Neural crest cell (in vitro differentiated cells): ENCODE results near the gene MYH14. TPM values are rescaled to one million over a fixed set of nuclear protein-coding genes. Genes with fewer than 3 reads are reported as not detected.

ENCODE experiments used
- DNase-seq: peaks from one replicate; pipeline ENCODE4 v3.0.0; 2021; ENCODE audit warnings: low read depth, mixed read lengths, low spot score
- H3K27ac Mint-ChIP-seq: one replicate; pipeline ENCODE4 v1.8.0; 2021; ENCODE audit warnings: mild to moderate bottlenecking, mixed read lengths; ENCODE audit not compliant: unreplicated experiment
- H3K27me3 Mint-ChIP-seq: 2 replicates; pipeline ENCODE4 v1.8.0; 2021; ENCODE audit warnings: low read depth, mild to moderate bottlenecking, mixed read lengths
- H3K36me3 Mint-ChIP-seq: 2 replicates; pipeline ENCODE4 v1.8.0; 2021; ENCODE audit warnings: low read depth, mild to moderate bottlenecking, mixed read lengths
- H3K4me1 Mint-ChIP-seq: 2 replicates; pipeline ENCODE4 v1.8.0; 2021; ENCODE audit warnings: mixed read lengths
- H3K4me3 Mint-ChIP-seq: one replicate; pipeline ENCODE4 v1.8.0; 2021; ENCODE audit warnings: mild to moderate bottlenecking, mixed read lengths
- H3K9me3 Mint-ChIP-seq: 2 replicates; pipeline ENCODE4 v1.8.0; 2021; ENCODE audit warnings: mixed read lengths
- CTCF ChIP-seq: fragments of 200-600 bp; sonication (generic); conservative IDR thresholded peaks from 2 replicates; pipeline ENCODE4 v1.5.0; 2021; ENCODE audit warnings: antibody characterized with exemption, mild to moderate bottlenecking
- total RNA-seq: library from RNA; stranded (reverse); gene quantifications from 2 replicates; pipeline ENCODE4 v1.2.1, GENCODE V29; 2021

MYH14 gene
- total RNA-seq, 1 donor from 2014 or later = 4.7 TPM

- Mint-ChIP-seq H3K4me3 (no peak overlapping the region), H3K27ac (no peak overlapping the region), H3K9me3 (no peaks in the 10 kb centered on the region), H3K4me1 (no peaks in the 10 kb centered on the region), H3K27me3 (peaks cover 3% of the 10 kb centered on the region), H3K36me3 (no peaks in the 10 kb centered on the region)
- no peak for TF ChIP-seq CTCF
- DNase-seq = no peak
These were observed 62.6 kb downstream of the MYH14 start for GRCh38 chr19:50266041-50266440.

- TF ChIP-seq CTCF = no peak
- no peak overlapping the region for H3K27ac Mint-ChIP-seq
- no peaks in the 10 kb centered on the region for H3K4me1 Mint-ChIP-seq
- no peaks in the 10 kb centered on the region for H3K36me3 Mint-ChIP-seq
- no peaks in the 10 kb centered on the region for H3K9me3 Mint-ChIP-seq
- no peak overlapping the region for H3K4me3 Mint-ChIP-seq
- H3K27me3 Mint-ChIP-seq = peaks cover 3% of the 10 kb centered on the region
- DNase-seq = no peak
These were observed 63.5 kb downstream of the MYH14 start for GRCh38 chr19:50266896-50267295.

GRCh38 chr19:50268041-50268440 is 64.6 kb downstream of the MYH14 start:
- Mint-ChIP-seq H3K27me3 (peaks cover 3% of the 10 kb centered on the region), H3K4me1 (no peaks in the 10 kb centered on the region), H3K4me3 (no peak overlapping the region), H3K36me3 (no peaks in the 10 kb centered on the region), H3K9me3 (no peaks in the 10 kb centered on the region), H3K27ac (no peak overlapping the region)
- DNase-seq = no peak
- no peak for TF ChIP-seq CTCF

GRCh38 chr19:50268501-50268900 is 65.1 kb downstream of the MYH14 start:
- Mint-ChIP-seq H3K27ac (no peak overlapping the region), H3K4me1 (no peaks in the 10 kb centered on the region), H3K4me3 (no peak overlapping the region), H3K9me3 (no peaks in the 10 kb centered on the region), H3K27me3 (peaks cover 3% of the 10 kb centered on the region), H3K36me3 (no peaks in the 10 kb centered on the region)
- DNase-seq = no peak
- no peak for TF ChIP-seq CTCF

- TF ChIP-seq CTCF = no peak
- H3K27me3 Mint-ChIP-seq = peaks cover 3% of the 10 kb centered on the region
- H3K9me3 Mint-ChIP-seq = no peaks in the 10 kb centered on the region
- no peaks in the 10 kb centered on the region for H3K4me1 Mint-ChIP-seq
- no peak for DNase-seq
- no peaks in the 10 kb centered on the region for H3K36me3 Mint-ChIP-seq
- H3K27ac Mint-ChIP-seq = no peak overlapping the region
- H3K4me3 Mint-ChIP-seq = no peak overlapping the region
These were observed 66.2 kb downstream of the MYH14 start for GRCh38 chr19:50269653-50270052.
